Measurements from ENCODE around the gene DMD.

The DMD gene

GRCh38 chrX:31136144-31136611 lies 2075.2 kb downstream of the DMD start:
- DNase-seq = no peak

GRCh38 chrX:31132821-31133241 lies 2078.5 kb downstream of the DMD start:
- DNase-seq = no peak

DNA sequence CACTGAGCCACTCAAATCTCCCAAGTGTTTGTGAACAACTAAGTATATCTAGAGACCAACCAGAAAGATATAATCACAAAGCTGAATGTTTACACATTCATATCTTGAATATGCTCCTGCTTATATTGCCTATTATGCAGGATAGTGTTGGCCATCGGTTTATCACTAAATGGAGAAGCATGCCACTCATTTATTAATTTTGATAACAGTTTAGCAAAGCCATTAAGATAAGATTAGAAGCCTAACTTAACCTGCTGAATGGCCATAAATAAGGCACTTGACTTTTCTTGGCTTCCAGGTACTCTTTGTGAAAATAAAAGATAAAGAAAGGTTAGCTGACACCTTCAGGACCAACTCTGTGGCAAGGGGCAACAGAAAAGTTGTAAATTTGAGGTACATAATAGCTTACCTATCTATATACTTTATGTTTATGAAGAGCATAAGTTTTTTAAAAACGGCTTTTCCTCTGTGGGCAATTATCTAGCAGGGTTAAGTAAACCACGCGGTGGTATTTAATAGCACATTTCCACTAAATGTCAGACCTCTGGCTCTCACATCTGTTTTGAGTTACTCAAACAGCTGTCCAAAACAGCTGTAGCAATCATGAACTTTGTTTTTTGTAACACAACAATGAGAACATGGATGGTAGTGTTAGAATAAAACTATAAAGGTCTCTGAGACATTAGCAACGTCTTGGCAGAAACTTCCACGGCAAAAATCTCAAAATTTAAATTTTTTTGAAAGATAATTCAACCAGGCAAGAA lies 2080.7 kb downstream of the DMD start:
- DNase-seq = no peak

- DNase-seq = no peak
Observed at GRCh38 chrX:31128855-31129254, 2082.5 kb downstream of the DMD start.

- DNase-seq = no peak
Observed at GRCh38 chrX:31127716-31128115, 2083.6 kb downstream of the DMD start.

DNA sequence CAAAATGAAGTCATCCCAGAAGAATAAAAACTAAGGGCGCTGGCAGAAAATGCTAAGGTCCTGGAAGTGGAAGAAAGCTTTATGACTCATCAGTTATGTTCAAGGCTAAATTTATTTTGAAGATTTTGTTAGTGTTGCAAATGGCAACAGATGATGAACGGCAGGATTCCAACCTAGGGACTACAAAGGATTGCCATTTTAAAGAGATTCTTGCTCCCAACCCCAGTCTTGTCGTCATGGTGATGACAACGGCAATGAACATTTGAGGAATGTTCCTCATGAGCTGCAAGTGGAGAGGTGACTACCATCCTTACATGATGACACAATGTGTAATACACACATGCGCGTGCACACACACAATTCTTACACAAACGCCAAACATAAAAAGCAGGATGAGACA lies 2085.1 kb downstream of the DMD start:
- DNase-seq = no peak

DNA sequence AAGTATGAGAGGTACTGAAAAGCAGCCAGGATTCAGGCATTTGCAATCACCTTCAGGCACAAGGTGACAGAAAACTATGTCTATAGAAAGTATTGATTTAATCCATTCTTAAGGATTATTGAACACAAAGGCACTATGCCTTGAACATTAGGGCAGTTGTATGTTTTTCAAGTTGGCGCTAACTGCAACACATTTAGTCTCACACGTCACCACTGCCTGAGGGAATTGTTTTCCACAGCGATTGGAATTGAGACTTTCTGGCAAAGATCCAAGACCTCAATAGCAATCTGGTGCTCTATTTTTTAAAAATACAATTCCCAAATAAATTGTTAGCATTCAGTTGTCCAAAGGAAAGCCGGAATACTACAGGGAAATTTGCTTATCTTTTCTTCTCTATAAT lies 2086.8 kb downstream of the DMD start:
- no peak for DNase-seq

- no peak for DNase-seq
Observed at GRCh38 chrX:31123335-31123734, 2088.0 kb downstream of the DMD start.

DNA sequence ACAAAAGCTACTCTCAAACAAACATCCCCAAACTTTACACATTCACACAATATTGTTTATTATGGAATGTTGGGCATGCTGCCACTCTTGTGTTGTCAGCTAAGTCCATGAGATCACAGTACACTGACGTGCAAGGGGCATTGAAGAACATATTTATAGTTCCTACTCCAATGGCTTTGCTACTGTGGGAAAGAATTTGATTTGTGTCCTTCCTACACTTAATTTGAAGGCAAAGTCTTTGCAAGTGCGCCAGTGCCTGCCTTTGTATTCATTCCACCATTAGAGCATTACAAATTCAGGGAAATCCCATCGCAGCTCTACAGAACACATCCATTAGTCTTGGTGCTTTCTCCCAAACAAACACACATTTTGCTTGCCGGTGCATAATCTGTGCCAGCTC lies 2094.1 kb downstream of the DMD start:
- no peak for DNase-seq

GRCh38 chrX:31115398-31115797 lies 2096.0 kb downstream of the DMD start:
- no peak for DNase-seq

GRCh38 chrX:31114858-31115257 lies 2096.5 kb downstream of the DMD start:
- no peak for DNase-seq

GRCh38 chrX:31112226-31112999 lies 2098.9 kb downstream of the DMD start:
- no peak for DNase-seq

DNA sequence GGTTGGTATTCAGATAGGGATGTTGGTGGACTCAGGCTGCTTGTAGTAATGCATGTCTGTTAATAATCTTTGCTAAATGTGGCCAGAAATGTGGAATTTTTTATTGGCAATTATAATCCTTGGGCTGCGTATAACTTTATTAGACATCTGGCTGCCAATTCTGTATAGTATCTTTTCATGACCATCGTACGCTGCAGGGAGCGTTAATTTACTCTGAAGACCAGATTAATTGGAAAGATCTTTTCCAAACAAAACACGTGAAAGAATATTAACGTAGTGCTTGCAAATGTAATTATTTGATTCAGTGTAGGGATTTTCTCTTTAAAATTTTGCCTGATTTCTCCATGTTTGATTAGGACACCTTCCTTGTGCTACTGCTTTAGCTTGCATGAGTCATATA lies 2100.7 kb downstream of the DMD start:
- no peak for DNase-seq

DNA sequence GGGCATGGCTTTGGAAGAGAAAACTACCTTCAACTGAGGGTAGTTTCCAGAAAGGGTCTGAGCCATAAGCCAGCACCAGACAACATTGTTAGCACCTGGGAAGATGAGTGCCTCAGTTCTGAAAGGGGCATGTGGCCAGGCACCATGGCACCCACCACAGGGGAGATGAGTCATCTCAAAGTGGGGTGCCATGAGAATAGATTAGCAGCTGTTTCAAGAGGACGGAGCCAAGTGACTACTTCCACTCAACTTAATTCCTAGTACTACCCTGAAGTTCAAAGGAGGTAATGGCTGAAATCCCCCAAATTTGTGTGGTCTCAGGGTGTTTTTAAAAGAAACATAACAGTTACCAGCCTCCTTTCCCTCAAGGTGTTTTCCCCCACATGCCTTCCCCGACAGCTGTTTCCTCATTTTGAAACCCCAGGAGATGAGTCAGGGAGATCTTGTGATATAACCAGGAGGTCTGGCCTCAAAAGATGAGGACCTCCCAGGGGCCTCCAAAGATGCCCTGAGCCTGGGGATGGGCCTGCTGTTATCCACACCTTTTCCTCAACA lies 2111.7 kb downstream of the DMD start:
- DNase-seq = no peak

DNA sequence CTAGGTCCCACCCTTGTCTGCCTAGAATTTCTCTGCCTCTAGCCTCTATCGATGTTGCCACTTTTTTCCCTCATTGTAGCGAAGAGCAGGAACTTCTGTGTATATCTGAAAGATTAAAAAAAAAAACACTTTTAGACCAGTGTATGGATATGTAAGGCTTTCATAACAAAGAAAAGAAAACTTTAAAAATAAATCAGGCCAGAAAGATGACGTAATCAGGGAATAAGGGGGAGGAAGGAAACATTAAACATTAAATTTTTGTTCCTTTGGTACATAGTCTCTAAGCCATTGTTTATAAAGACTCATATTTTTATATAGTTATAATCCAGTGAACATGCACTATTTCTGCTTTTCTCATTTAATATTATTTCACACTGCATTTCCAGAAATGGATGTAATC lies 2113.3 kb downstream of the DMD start:
- no peak for DNase-seq

DNA sequence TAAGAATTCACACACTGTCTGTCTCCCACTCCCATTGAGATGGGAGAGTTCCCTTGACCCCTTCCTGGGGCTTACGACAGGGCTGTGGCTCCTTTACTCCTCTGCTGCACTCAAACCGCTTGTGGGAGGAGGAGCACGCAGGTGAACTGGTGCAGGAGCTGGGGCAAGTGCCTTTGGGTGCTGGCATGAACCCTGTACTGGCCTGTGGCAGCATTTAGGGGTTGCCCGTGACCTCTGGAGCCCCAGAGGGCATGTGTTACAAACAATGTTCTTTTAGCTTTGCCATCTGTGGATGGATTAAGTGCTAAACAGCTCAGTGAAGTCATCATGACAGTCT lies 2117.7 kb downstream of the DMD start:
- no peak for DNase-seq

- no peak for DNase-seq
Observed at GRCh38 chrX:31092970-31093638, 2118.2 kb downstream of the DMD start.

- DNase-seq = no peak
Observed at GRCh38 chrX:31092476-31092875, 2118.9 kb downstream of the DMD start.

- no peak for DNase-seq
Observed at GRCh38 chrX:31091819-31092218, 2119.5 kb downstream of the DMD start.

- DNase-seq = no peak
Observed at GRCh38 chrX:31074522-31074921, 2136.8 kb downstream of the DMD start.

GRCh38 chrX:31071725-31072124 lies 2139.6 kb downstream of the DMD start, which contains the start of gene FTHL17:
Gene FTHL17 (minus strand): TSS chrX:31072041. CDS start chrX:31071953, 88 bp downstream.
- no peak for DNase-seq

DNA sequence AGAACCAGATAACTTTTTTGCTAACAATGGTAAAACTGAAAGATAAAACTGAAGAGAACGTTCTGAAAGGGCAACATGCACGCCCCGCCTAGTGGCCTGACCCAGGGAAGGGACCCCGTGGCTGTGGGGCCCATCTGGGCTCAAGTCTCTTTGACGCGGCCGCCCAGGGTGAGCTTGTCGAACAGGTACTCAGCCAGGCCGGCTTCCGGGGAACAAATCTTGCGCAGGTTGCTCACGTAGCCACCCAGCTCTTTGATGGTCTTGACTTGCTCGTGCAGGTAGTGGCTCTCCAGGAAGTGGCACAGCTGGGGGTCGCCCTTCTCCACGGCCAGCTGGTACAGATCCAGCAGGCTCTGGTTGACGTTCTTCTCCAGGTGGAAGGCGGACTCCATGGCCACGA lies 2140.1 kb downstream of the DMD start:
- no peak for DNase-seq

DNA sequence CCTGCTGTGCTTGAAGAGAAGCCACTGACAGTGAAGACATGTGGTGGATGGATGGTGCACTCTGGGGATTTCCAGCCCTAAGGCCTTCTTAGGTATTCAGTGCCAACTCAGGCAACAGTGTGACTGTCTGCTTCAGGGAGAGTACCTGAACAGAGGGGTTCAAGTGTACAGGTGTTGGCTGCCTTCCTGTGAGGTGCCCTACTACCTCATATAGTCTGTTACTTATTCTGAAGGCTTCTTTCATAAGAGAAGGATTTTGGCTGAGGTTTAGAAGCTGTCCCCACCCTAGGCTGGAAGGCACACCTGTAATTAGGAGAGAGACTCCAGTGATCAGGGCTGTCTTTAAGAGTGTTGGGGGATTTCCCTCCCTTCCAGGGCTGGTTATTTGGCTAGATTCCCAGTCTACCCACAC lies 2141.3 kb downstream of the DMD start:
- DNase-seq = no peak

Measured in activated gamma-delta T cell (primary cell).